IgD-negative memory B cell (primary cell): ENCODE data around the gene PLN. TPM values are rescaled to one million over a fixed set of nuclear protein-coding genes. Genes with fewer than 3 reads are reported as not detected.
A peak's percentile ranks its signal among the peaks of the same experiment; 100 is the strongest.

ENCODE experiments used
- H3K27ac Mint-ChIP-seq, 3 donors: one replicate each; pipeline ENCODE4 v1.8.0; 2020 to 2022; ENCODE audit warnings: mild to moderate bottlenecking in 3 of 3, mixed read lengths in 3 of 3, moderate library complexity in 1 of 3
- H3K27me3 Mint-ChIP-seq: one replicate; pipeline ENCODE4 v1.8.0; 2021; ENCODE audit warnings: mixed read lengths
- H3K36me3 Mint-ChIP-seq: one replicate; pipeline ENCODE4 v1.8.0; 2020; ENCODE audit warnings: mild to moderate bottlenecking, mixed read lengths
- H3K4me1 Mint-ChIP-seq, 3 donors: one replicate each; pipeline ENCODE4 v1.8.0; 2020 to 2022; ENCODE audit warnings: mixed read lengths in 3 of 3, mild to moderate bottlenecking in 1 of 3
- H3K4me3 Mint-ChIP-seq, 4 donors: one replicate each; pipeline ENCODE4 v1.8.0; 2020 to 2022; ENCODE audit warnings: mild to moderate bottlenecking in 4 of 4, mixed read lengths in 4 of 4, moderate library complexity in 3 of 4
- H3K9me3 Mint-ChIP-seq, 3 donors: one replicate each; pipeline ENCODE4 v1.8.0; 2020 to 2021; ENCODE audit warnings: mixed read lengths in 3 of 3, mild to moderate bottlenecking in 1 of 3
- polyA plus RNA-seq: library from polyadenylated mRNA; unstranded; fragments of 300-500 nt; fragmentation: Illumina TruSeq; gene quantifications from one replicate; pipeline ENCODE4 v1.2.3, GENCODE V29; 2021

Gene PLN
- polyA plus RNA-seq: 0.10 TPM

GRCh38 chr6:118548136-118548535 is at the start of gene PLN:
Gene PLN, plus strand, starts transcription at chr6:118548296. Its CDS starts 10,626 bp downstream, at chr6:118558922.
- H3K4me3 Mint-ChIP-seq: no peak within 1 kb of the TSS
- peak within 1 kb of the TSS in 1 of 3 donors; percentile 50 for H3K27ac Mint-ChIP-seq
- H3K9me3 Mint-ChIP-seq: no peaks in the 10 kb centered on the region
- H3K27me3 Mint-ChIP-seq: no peaks in the 10 kb centered on the region
- peaks cover 6 to 17% (median 7%) of the 10 kb centered on the region in 3 donors for H3K4me1 Mint-ChIP-seq
- H3K36me3 Mint-ChIP-seq: peaks cover 4% of the 10 kb centered on the region

DNA sequence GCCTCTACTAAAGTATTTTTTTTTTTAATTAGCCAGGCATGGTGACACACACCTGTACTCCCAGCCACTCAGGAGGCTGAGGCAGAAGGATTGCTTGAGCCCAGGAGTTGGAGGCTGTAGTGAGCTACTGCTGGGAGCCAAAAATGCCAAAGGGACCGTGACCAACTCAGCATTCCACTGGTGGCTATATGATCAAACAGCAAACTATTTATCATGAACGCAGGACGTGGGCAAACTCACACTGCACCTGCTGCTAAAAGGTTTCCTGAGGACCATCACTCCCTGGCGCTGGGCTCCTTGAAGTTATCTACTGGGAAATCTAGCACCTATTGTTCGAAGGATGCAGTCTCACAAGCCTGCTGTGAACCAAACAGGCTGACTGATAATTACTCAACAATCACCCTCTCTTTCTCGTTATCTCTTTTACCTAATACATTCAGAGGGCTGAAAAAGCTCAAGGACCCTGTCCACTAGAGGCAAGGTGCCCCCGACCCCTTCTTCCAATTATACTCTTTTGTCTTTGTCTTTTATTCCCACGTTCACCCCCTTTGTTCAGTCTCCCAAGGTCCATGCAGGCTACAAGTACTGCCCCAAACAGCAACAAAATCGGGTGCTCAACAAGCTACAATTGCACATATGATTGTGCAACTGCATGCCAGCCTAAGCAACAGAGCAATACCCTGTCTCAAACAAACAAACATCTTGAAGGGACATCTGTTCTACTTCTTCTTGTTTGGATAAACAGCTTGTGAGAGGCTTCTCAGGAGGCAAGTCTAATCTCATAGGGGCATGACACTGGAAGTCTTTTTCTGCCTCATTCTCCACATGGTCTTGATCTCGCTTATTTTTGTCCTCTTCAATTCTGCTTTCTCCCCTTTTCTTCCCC is 47.7 kb upstream of the PLN start:
- Mint-ChIP-seq H3K36me3 (peaks cover 28% of the 10 kb centered on the region), H3K9me3 (peaks cover 0 to 7% (median 6%) of the 10 kb centered on the region in 3 donors), H3K4me1 (peaks cover 0 to 5% (median 0%) of the 10 kb centered on the region in 3 donors), H3K27ac (no peak overlapping the region), H3K27me3 (no peaks in the 10 kb centered on the region), H3K4me3 (no peak overlapping the region)

- peaks cover 0 to 7% (median 6%) of the 10 kb centered on the region in 3 donors for H3K9me3 Mint-ChIP-seq
- peaks cover 0 to 5% (median under 1%) of the 10 kb centered on the region in 3 donors for H3K4me1 Mint-ChIP-seq
- H3K27ac Mint-ChIP-seq: no peak overlapping the region
- no peaks in the 10 kb centered on the region for H3K27me3 Mint-ChIP-seq
- no peak overlapping the region for H3K4me3 Mint-ChIP-seq
- H3K36me3 Mint-ChIP-seq: peaks cover 29% of the 10 kb centered on the region
These were observed 47.0 kb upstream of the PLN start for GRCh38 chr6:118501099-118501498.

DNA sequence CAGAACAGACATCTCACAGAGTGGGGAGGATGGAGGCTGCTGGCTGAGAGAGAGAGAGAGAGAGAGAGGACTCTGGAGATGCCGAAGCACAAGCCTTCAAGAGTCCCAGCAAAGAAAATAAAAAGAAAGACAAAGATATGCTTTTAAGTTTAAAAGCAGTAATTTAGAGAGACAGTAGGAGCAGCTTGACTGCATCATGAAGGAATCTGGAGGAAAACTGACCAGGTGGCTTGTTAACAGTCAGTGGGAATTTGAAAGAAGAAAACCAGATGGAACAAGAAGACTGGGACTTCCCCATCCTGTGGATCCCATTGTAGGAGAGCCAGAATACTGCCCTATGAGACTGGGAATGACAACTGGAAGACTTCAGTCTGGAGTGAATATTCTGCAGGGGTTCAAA is 46.3 kb upstream of the PLN start:
- H3K27ac Mint-ChIP-seq: no peak overlapping the region
- peaks cover 29% of the 10 kb centered on the region for H3K36me3 Mint-ChIP-seq

DNA sequence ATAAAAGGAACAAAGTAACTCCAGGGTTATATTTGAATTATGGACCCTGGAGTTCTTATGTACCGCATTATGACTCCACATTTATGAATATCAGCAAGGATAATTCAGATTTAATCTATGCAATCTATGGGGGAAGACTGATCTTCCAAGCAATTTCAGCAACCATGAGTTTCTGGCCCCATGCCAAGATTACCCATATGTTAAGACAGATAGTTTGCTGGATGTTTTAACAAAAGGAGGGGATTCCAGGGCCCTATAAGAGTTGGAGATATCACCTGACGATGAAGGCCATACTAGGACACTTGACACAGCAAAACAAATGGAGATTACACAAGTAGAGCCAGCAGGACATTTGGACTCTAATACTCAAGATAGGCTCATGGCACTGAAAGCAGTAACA is 45.9 kb upstream of the PLN start:
- Mint-ChIP-seq H3K4me3 (no peak overlapping the region), H3K27me3 (no peaks in the 10 kb centered on the region), H3K27ac (no peak overlapping the region), H3K4me1 (peaks cover 5 to 8% (median 5%) of the 10 kb centered on the region in 3 donors), H3K9me3 (peaks cover 0 to 7% (median 6%) of the 10 kb centered on the region in 3 donors), H3K36me3 (peaks cover 29% of the 10 kb centered on the region)

More for the DNA sequence above, 46.3 kb upstream of the PLN start:
- Mint-ChIP-seq H3K4me3 (no peak overlapping the region), H3K4me1 (peaks cover 1 to 6% (median 3%) of the 10 kb centered on the region in 3 donors), H3K9me3 (peaks cover 0 to 7% (median 6%) of the 10 kb centered on the region in 3 donors), H3K27me3 (no peaks in the 10 kb centered on the region)

DNA sequence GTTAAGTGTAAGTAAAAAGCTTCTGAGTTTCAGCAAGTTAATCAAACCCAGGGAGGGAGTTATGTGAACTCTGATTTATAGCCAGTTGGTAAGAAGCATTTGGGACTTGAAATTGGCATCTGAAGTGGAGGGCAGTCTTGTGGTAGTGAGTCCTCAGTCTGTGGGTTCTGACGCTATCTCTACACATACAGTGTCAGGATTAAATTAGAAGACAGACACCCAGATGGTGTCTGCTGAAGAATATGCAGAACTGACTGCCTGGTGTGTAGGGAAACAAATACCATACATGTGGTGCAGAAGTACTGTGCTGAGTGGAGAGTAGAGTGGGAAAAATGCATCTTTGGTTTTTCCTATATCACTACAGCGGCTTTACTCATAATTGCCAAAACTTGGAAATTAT is 43.5 kb upstream of the PLN start:
- Mint-ChIP-seq H3K27ac (no peak overlapping the region), H3K27me3 (no peaks in the 10 kb centered on the region), H3K4me1 (peaks cover 6 to 11% (median 7%) of the 10 kb centered on the region in 3 donors), H3K4me3 (no peak overlapping the region), H3K36me3 (peaks cover 24% of the 10 kb centered on the region), H3K9me3 (peaks cover 0 to 7% (median 6%) of the 10 kb centered on the region in 3 donors)

DNA sequence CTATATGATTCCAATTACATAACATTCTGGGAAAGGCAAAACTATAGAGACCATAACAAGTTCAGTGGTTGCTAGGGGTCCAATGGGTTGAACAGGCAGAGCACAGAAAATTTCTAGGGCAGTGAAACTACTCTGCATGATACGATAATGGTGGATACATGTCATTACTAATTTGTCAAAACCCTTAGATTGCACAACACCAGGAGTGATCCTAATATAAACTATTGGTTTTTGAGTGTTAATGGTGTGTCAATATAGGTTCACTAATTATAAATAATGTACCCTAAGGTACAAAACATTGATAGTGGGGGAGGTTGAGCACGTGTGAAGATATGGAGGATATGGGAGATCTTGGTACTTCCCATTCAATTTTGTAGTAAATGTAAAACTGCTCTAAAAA is 42.4 kb upstream of the PLN start:
- no peak overlapping the region for H3K4me3 Mint-ChIP-seq
- no peaks in the 10 kb centered on the region for H3K27me3 Mint-ChIP-seq
- no peak overlapping the region for H3K27ac Mint-ChIP-seq
- peaks cover 21% of the 10 kb centered on the region for H3K36me3 Mint-ChIP-seq
- peaks cover 5 to 11% (median 7%) of the 10 kb centered on the region in 3 donors for H3K4me1 Mint-ChIP-seq
- peaks cover 0 to 4% (median 2%) of the 10 kb centered on the region in 3 donors for H3K9me3 Mint-ChIP-seq

- Mint-ChIP-seq H3K4me1 (peaks cover 5 to 11% (median 7%) of the 10 kb centered on the region in 3 donors), H3K27ac (no peak overlapping the region), H3K9me3 (peaks cover 0 to 3% (median 2%) of the 10 kb centered on the region in 3 donors), H3K36me3 (peaks cover 18% of the 10 kb centered on the region), H3K27me3 (no peaks in the 10 kb centered on the region), H3K4me3 (no peak overlapping the region)
These were observed 41.9 kb upstream of the PLN start for GRCh38 chr6:118506071-118506638.

GRCh38 chr6:118507636-118508035 is 40.5 kb upstream of the PLN start:
- peaks cover 5 to 18% (median 9%) of the 10 kb centered on the region in 3 donors for H3K4me1 Mint-ChIP-seq
- no peak overlapping the region for H3K4me3 Mint-ChIP-seq
- peaks cover 0 to 2% (median 1%) of the 10 kb centered on the region in 3 donors for H3K9me3 Mint-ChIP-seq
- H3K27ac Mint-ChIP-seq: no peak overlapping the region
- no peaks in the 10 kb centered on the region for H3K27me3 Mint-ChIP-seq
- peaks cover 10% of the 10 kb centered on the region for H3K36me3 Mint-ChIP-seq

DNA sequence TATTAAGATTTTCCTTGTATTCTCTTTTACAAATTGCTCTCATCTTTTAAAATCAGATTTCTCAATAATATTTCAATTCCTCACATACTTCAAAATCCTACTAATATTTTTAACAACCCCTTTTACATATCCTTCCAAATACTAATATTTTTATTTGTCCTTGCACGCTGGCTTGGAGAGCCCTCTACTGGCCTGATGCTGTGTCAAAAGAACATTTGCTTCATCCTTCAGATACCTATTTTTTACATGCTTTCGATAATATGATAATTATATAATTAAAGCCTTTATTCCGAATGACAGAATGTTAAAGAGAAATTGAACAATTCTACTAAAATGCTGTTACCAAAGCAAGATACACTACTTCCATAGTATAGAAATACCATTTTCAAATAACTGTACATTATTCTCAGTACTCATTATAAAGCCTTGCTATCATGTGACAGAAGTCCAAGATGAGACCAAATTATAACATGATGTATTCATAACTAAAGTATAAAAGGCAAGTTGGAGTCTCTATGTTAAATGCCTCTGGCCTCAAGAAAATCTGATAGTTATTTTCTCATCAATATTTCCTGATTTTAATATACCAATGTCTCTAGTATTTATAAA is 39.0 kb upstream of the PLN start:
- Mint-ChIP-seq H3K9me3 (peaks cover 0 to 2% (median 0%) of the 10 kb centered on the region in 3 donors), H3K4me3 (no peak overlapping the region), H3K27me3 (no peaks in the 10 kb centered on the region), H3K27ac (no peak overlapping the region), H3K4me1 (peaks cover 5 to 18% (median 10%) of the 10 kb centered on the region in 3 donors), H3K36me3 (peaks cover 4% of the 10 kb centered on the region)

- Mint-ChIP-seq H3K36me3 (peaks cover 7% of the 10 kb centered on the region), H3K4me1 (peaks cover 10 to 15% (median 13%) of the 10 kb centered on the region in 3 donors), H3K27ac (no peak overlapping the region), H3K9me3 (no peaks in the 10 kb centered on the region), H3K27me3 (no peaks in the 10 kb centered on the region), H3K4me3 (no peak overlapping the region)
These were observed 36.0 kb upstream of the PLN start for GRCh38 chr6:118511930-118512715.

DNA sequence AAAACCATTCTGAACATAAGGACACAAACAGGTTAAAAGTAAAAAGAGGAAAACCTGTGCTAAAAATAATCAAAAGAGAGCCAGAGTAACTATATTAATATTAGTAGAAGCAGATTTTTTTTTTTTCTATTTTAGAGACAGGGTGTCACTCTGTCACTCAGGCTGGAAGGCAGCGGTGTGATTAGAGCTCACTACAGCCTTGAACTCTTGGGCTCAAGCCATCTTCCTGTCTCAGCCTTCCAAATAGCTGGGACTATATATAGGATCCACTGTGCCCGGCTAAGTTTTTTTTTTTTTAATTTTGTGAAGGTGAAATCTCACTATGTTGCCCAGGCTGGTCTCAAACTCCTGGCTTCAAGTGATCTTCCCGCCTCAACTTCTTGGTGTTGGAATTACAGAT is 33.4 kb upstream of the PLN start:
- H3K4me1 Mint-ChIP-seq: peaks cover 7 to 16% (median 9%) of the 10 kb centered on the region in 3 donors
- no peaks in the 10 kb centered on the region for H3K27me3 Mint-ChIP-seq
- H3K36me3 Mint-ChIP-seq: peaks cover 20% of the 10 kb centered on the region
- no peak overlapping the region for H3K4me3 Mint-ChIP-seq
- no peak overlapping the region for H3K27ac Mint-ChIP-seq
- H3K9me3 Mint-ChIP-seq: no peaks in the 10 kb centered on the region

DNA sequence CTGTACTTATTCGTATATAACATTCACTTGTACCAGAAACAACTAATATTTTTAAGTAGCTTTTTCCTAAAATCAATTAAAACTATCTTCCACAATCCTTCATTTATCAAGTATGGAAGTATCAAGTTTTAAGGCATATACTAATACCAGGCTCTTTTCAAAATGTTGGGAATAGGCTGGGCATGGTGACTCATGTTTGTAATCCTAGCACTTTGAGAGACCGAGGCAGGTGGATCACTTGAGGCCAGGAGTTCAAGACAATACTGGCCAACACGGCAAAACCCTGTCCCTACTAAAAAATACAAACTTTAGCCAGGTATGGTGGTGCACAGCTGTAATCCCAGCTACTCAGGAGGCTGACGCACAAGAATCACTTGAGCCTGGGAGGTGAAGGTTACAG is 25.7 kb upstream of the PLN start:
- Mint-ChIP-seq H3K4me1 (peaks cover 0 to 17% (median 7%) of the 10 kb centered on the region in 3 donors), H3K36me3 (peaks cover 15% of the 10 kb centered on the region), H3K27me3 (no peaks in the 10 kb centered on the region)

DNA sequence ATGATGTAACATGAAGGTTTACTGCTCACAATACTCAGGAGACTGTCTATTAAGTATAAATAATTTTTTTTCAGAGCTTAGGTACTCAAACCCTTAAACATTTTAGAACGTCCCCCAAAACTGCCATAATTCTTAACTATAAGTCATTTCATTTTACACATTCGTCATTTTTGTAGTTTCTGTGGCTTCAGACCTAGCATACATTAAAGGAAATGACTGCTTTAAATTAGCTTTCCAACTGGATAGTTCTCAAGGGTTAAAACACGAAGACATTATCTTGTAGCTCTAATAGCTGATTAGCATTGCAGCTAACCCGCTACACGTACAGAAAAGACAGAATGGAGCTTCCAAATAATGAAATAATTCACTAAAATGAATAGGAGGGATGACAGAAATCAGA is 24.9 kb upstream of the PLN start:
- H3K27ac Mint-ChIP-seq: no peak overlapping the region
- H3K4me1 Mint-ChIP-seq: peaks cover under 1 to 16% (median 7%) of the 10 kb centered on the region in 3 donors
- H3K9me3 Mint-ChIP-seq: no peaks in the 10 kb centered on the region
- H3K27me3 Mint-ChIP-seq: no peaks in the 10 kb centered on the region
- H3K4me3 Mint-ChIP-seq: no peak overlapping the region
- peaks cover 11% of the 10 kb centered on the region for H3K36me3 Mint-ChIP-seq

More for the DNA sequence above, 25.7 kb upstream of the PLN start:
- Mint-ChIP-seq H3K9me3 (no peaks in the 10 kb centered on the region), H3K27ac (no peak overlapping the region), H3K4me3 (no peak overlapping the region)
